Tibial nerve (tissue), 4 donors: ENCODE data around the gene DNAJC15.

Source experiments
- EP300 ChIP-seq, 2 donors: sonication (generic); formaldehyde crosslinking; IDR thresholded peaks; one replicate each; pipeline ENCODE4 v1.6.1; 2017; ENCODE audit warnings: antibody characterized with exemption in 2 of 2, mild to moderate bottlenecking in 1 of 2
- POLR2A ChIP-seq, 2 donors: fragments of 450-650 bp; IDR thresholded peaks; one replicate each; pipeline ENCODE4 v1.6.1; 2017; ENCODE audit warnings: antibody characterized with exemption in 2 of 2, mild to moderate bottlenecking in 2 of 2, moderate library complexity in 2 of 2
- TF ChIP-seq, protein P1 (sequence below), 5 experiments: fragments of 200-600 bp in 3 of 5; fragments of 450-650 bp in 2 of 5; sonication (generic) in 3 of 5; IDR thresholded peaks; one replicate each; pipeline ENCODE4 v1.5.1; 2016 to 2019; ENCODE audit warnings: antibody characterized with exemption in 5 of 5, mild to moderate bottlenecking in 3 of 5, moderate library complexity in 2 of 5

DNA sequence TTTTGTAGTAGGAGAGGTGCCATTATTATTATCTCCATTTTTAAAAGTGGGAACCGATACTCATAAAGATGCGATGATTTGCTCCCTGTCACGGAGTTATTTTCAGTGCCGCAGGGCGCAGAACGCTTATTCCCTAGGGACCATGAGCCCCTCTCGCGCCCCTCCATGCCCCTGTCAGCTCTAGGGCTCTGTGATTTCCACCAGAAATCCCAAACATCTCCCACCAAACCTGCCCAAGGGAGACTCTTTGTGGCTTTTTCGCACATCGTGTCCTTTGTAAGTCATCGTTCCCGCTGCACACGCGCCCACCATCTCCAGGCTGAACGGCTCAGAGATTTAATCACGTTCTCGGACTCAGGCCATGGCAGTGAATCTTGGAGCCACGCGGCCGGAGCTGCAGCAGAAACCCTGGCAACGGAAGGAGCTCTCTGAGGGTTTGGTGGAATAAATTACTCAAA, 105.1 kb downstream of the DNAJC15 start:
- TF ChIP-seq, protein P1, sequence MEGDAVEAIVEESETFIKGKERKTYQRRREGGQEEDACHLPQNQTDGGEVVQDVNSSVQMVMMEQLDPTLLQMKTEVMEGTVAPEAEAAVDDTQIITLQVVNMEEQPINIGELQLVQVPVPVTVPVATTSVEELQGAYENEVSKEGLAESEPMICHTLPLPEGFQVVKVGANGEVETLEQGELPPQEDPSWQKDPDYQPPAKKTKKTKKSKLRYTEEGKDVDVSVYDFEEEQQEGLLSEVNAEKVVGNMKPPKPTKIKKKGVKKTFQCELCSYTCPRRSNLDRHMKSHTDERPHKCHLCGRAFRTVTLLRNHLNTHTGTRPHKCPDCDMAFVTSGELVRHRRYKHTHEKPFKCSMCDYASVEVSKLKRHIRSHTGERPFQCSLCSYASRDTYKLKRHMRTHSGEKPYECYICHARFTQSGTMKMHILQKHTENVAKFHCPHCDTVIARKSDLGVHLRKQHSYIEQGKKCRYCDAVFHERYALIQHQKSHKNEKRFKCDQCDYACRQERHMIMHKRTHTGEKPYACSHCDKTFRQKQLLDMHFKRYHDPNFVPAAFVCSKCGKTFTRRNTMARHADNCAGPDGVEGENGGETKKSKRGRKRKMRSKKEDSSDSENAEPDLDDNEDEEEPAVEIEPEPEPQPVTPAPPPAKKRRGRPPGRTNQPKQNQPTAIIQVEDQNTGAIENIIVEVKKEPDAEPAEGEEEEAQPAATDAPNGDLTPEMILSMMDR (IDR thresholded peaks at IDR 0.05), result no peak
- TF ChIP-seq EP300 (IDR thresholded peaks at IDR 0.05) (no peak), POLR2A (IDR thresholded peaks at IDR 0.05) (no peak)
